Right cardiac atrium (tissue), 5 donors: ENCODE data around the gene SEPTIN6. TPM values are rescaled to one million over a fixed set of nuclear protein-coding genes. Genes with fewer than 3 reads are reported as not detected.

Experiments used
- ATAC-seq, 2 donors: fragments of 200-7000 bp; cut with Tn5 transposase; one replicate each; pipeline versions ENCODE4 v1.8.0 to v1.9.1; 2020; ENCODE audit warnings: moderate library complexity in 2 of 2, mild to moderate bottlenecking in 1 of 2
- DNase-seq, 3 donors: peaks; one replicate each; pipeline ENCODE4 v3.0.0-alpha.2; 2020
- H3K27ac ChIP-seq: one replicate; pipeline ENCODE4 v1.5.1; 2013; ENCODE audit warnings: mild to moderate bottlenecking, low read length, control low read depth, moderate library complexity
- H3K27me3 ChIP-seq: one replicate; pipeline ENCODE4 v1.6.1; 2013; ENCODE audit not compliant: control insufficient read depth, insufficient read depth
- H3K4me1 ChIP-seq: one replicate; pipeline ENCODE4 v1.6.1; 2013; ENCODE audit warnings: low read length; ENCODE audit not compliant: control insufficient read depth, insufficient read depth
- H3K4me3 ChIP-seq: one replicate; pipeline ENCODE4 v1.5.1; 2013; ENCODE audit warnings: low read length, control low read depth
- H3K9me3 ChIP-seq: one replicate; pipeline ENCODE4 v1.6.1; 2013; ENCODE audit warnings: low read length; ENCODE audit not compliant: control insufficient read depth
- WGBS: extraction: QIAGEN DNeasy Blood & Tissue Kit; methylation state at CpG from one replicate; pipeline ENCODE4 v1.1.7; 2013; 5-methylcytosine and 5-hydroxymethylcytosine counted together
- intact Hi-C, 4 donors: fragments of 100-400 bp; cut with DNase I; formaldehyde crosslinking; loops; one replicate each; pipeline versions ENCODE4 v1.11.0 to v1.14.0; 2022 to 2023
- microRNA-seq, 2 donors: library from miRNA; unstranded; fragments of <30 nt; microRNA quantifications; one replicate each; pipeline ENCODE4 v1.2.0, GENCODE V29; 2020 to 2021
- polyA plus RNA-seq: library from polyadenylated mRNA; stranded (reverse); fragments of 200-250 nt; gene quantifications from one replicate; pipeline ENCODE4 v1.2.3, GENCODE V29; 2013
- total RNA-seq, 4 donors: library from RNA; stranded (reverse); fragmentation: NEBNext Ultra II Directional; extraction: Animal tissue kit (Norgen Biotek cat#: 25700); gene quantifications; one replicate each; pipeline ENCODE4 v1.2.1, GENCODE V29; 2021
- donor health status: healthy with polysubstance abuse.
- donor health status: DM: no; HTN: yes; CAD: no.
- donor health status: DM: no; HTN: no; CAD: no.
- donor health status: DM: no; HTN: yes; CAD: no; lungs with severe emphysema.
- donor health status: DM: yes; HTN: yes; CAD: no.

SEPTIN6 gene
- total and polyA plus RNA-seq, 5 donors: 5.7 to 30.4 (median 15.0) TPM

DNA sequence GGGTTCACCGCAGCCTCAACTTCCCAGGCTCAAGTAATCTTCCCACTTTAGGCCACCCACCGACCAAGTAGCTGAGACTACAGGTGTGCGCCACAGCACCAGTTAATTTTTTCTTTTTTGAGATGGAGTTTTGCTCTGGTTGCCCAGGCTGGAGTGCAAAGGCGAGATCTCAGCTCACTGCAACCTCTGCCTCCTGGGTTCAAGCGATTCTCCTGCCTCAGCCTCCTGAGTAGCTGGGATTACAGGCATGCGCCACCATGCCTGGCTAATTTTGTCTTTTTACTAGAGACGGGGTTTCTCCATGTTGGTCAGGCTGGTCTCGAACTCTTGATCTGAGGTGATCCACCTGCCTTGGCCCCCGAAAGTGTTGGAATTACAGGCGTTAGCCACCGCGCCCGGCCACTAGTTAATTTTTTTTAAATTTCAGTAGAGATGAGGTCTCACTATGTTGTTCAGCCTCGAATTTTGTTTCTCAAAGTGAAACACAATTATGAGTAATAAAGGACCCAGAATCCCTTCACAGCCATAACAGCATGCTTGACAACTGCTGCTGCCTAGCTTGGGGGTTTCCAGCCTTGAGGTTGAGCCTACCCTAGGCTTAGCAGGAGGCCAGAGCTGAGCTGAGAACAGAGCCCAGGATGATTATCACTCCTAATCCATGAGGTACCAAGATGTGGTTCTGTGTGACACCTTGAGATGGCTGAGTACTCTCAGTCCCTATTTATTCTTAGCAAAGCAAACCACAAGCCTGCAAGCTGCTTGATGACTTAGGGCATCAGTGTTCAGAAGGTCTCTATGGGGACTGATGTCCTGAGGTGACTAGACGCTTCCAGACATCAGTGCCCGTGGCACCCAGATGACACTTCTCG, 45.2 kb downstream of the SEPTIN6 start:
- Histone ChIP-seq H3K9me3 (no peaks in the 10 kb centered on the region), H3K27me3 (no peaks in the 10 kb centered on the region), H3K27ac (no peak overlapping the region), H3K4me1 (no peaks in the 10 kb centered on the region), H3K4me3 (no peak overlapping the region)
- no peak for DNase-seq
- intact Hi-C loops: no loop called here
- 93% methylated on average over 17 of the region's 17 CpGs for WGBS
- ATAC-seq: no peak

- Histone ChIP-seq H3K27ac (no peak overlapping the region), H3K4me3 (no peak overlapping the region), H3K27me3 (no peaks in the 10 kb centered on the region), H3K4me1 (no peaks in the 10 kb centered on the region), H3K9me3 (no peaks in the 10 kb centered on the region)
- intact Hi-C loops: no loop called here
- ATAC-seq: no peak
- WGBS: 76% methylated on average over 2 of the region's 2 CpGs
- no peak for DNase-seq
Measured at GRCh38 chrX:119647089-119647488, 45.9 kb downstream of the SEPTIN6 start.

- ATAC-seq: no peak
- no peaks in the 10 kb centered on the region for H3K27me3 ChIP-seq
- DNase-seq: no peak
- intact Hi-C loops: no loop called here
- no peaks in the 10 kb centered on the region for H3K4me1 ChIP-seq
- no peak overlapping the region for H3K27ac ChIP-seq
- no peak overlapping the region for H3K4me3 ChIP-seq
- 92% methylated on average over 4 of the region's 4 CpGs for WGBS
- H3K9me3 ChIP-seq: no peaks in the 10 kb centered on the region
Measured at GRCh38 chrX:119646515-119646914, 46.5 kb downstream of the SEPTIN6 start.

DNA sequence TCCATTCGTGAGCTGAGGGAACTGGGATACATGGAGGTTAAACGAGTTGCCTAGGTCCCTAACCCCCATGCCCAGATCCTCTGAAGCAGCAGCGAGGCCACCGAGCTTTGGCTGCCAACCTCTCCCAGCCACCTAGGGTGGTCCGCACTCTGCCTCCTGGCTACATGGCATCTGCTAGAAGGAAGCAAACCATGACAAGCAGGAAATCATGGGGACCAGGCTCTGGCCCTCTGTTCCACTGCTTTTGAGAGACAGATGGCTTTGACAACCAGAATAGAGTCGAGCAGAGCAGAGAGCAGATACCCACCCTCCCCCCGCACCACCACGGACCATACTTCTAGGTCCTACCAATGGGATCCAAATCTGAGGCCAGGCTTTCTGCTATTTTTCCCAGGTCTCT, 49.3 kb downstream of the SEPTIN6 start:
- Histone ChIP-seq H3K4me1 (no peaks in the 10 kb centered on the region), H3K9me3 (no peaks in the 10 kb centered on the region), H3K27me3 (no peaks in the 10 kb centered on the region), H3K27ac (no peak overlapping the region), H3K4me3 (no peak overlapping the region)
- ATAC-seq: no peak
- intact Hi-C loops: no loop called here
- DNase-seq: no peak
- WGBS: 80% methylated on average over 8 of the region's 8 CpGs

Small RNAs within 50 kb of the gene (microRNA-seq; reads per million reads assigned to microRNA genes)
- gene MIR766: 12.9 to 20.6 reads per million in 2 donors

Other genes with a start within 250 kb of the SEPTIN6 start
- 100 to 1,000 TPM; 172 to 213 (median 198) TPM for gene SLC25A5, start 224.7 kb downstream of the SEPTIN6 start, total RNA-seq
- gene SLC25A5, start 224.7 kb downstream of the SEPTIN6 start, polyA plus RNA-seq: 126 TPM
- 10 to 100 TPM; 13.6 to 17.4 (median 17.0) TPM for gene STEEP1, start 127.8 kb downstream of the SEPTIN6 start, total RNA-seq
- 14.3 TPM for gene STEEP1, start 127.8 kb downstream of the SEPTIN6 start, polyA plus RNA-seq
- 10 to 100 TPM; 48.8 to 59.8 (median 53.2) TPM for gene UBE2A, start 118.6 kb downstream of the SEPTIN6 start, total RNA-seq
- gene UBE2A, start 118.6 kb downstream of the SEPTIN6 start, polyA plus RNA-seq: 56.8 TPM
- gene NKRF, start 86.7 kb downstream of the SEPTIN6 start, total RNA-seq: 1 to 10 TPM; 4.4 to 5.2 (median 4.8) TPM
- gene NKRF, start 86.7 kb downstream of the SEPTIN6 start, polyA plus RNA-seq: 3.8 TPM
- under 1 TPM in 2 of 4 donors, not detected in 2; 0.37 to 0.53 TPM for gene SOWAHD, start 65.4 kb upstream of the SEPTIN6 start, total RNA-seq
- gene SOWAHD, start 65.4 kb upstream of the SEPTIN6 start, polyA plus RNA-seq: 0.14 TPM
- 1,000 to 10,000 TPM; 1,125 to 1,239 (median 1,186) TPM for gene RPL39, start 98.5 kb upstream of the SEPTIN6 start, total RNA-seq
- gene RPL39, start 98.5 kb upstream of the SEPTIN6 start, polyA plus RNA-seq: 4,509 TPM
- 1 to 10 TPM; 3.3 to 3.9 (median 3.5) TPM for gene UPF3B, start 159.8 kb upstream of the SEPTIN6 start, total RNA-seq
- gene UPF3B, start 159.8 kb upstream of the SEPTIN6 start, polyA plus RNA-seq: 6.5 TPM
- gene RNF113A, start 178.6 kb upstream of the SEPTIN6 start, total RNA-seq: 10 to 100 TPM in 1 of 4 donors, 1 to 10 TPM in 3; 9.0 to 10.5 (median 9.7) TPM
- gene RNF113A, start 178.6 kb upstream of the SEPTIN6 start, polyA plus RNA-seq: 11.6 TPM
- gene NDUFA1, start 178.7 kb upstream of the SEPTIN6 start, total RNA-seq: 100 to 1,000 TPM; 348 to 454 (median 365) TPM
- 846 TPM for gene NDUFA1, start 178.7 kb upstream of the SEPTIN6 start, polyA plus RNA-seq
- not detected for gene AKAP14, start 202.7 kb upstream of the SEPTIN6 start, total RNA-seq
- not detected for gene AKAP14, start 202.7 kb upstream of the SEPTIN6 start, polyA plus RNA-seq